SU-DHL-6 (cell line): ENCODE measurements around the gene HTR1B.

ENCODE experiments used
- CTCF ChIP-seq: fragments of 200-600 bp; sonication (generic); IDR thresholded peaks from one replicate; pipeline ENCODE4 v1.5.1; 2017; ENCODE audit warnings: antibody characterized with exemption, mild to moderate bottlenecking, low read length, moderate library complexity; ENCODE audit not compliant: insufficient read depth, poor library complexity, severe bottlenecking
- EZH2phosphoT487 ChIP-seq: fragments of 200-600 bp; sonication (generic), shearing (Covaris generic); conservative IDR thresholded peaks from 2 replicates; pipeline ENCODE4 v1.6.1; 2018; ENCODE audit warnings: mild to moderate bottlenecking, antibody characterized with exemption, low read length, moderate library complexity, mixed read lengths

GRCh38 chr6:77464495-77464867, 1.2 kb upstream of the HTR1B start:
- TF ChIP-seq CTCF: no peak
- no peak for TF ChIP-seq EZH2phosphoT487
